COR-L47 (cell line): ENCODE measurements around the gene GALNT18.

Experiments
- DNase-seq: peaks from one replicate; lab custom pipeline; 2025; lab: John Stamatoyannopoulos, UW

Gene GALNT18

DNA sequence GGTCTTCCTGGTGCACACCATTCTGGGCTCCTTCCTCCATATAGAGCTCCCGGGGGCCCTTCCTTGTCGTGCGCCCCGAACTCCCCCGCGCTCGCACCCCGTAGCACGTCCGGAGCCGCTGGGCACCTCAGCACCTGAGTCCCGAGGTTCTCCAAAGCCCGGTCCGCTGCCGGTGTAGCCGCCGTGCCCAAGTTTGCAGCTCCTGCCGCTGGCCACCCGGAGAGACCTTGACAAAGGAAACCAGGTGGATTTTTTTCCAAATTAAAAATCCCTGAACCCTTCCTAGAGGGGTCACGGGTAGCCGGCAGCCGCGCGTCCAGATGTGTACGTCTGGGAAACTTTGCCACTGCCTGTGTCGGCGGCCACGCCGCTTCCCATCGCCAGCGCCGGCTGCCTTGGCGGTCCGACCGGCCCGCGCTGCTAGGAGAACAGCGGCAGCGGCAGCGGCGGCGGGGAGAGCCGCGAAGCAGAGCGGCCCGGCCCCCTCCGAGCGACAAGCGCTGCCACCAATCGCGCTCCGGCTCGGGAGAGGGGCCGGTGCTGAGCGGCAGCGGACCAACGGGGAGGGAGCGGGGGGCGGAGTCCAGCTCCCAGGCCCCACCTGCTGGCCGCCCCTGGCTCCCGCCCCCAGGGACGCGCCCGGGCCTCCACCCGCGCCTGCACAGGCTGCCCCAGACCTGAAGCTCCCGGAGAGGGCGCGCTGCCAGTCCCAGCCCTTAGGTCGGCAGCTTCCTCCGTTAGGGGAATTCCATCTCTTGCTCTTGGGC, at the start of gene GALNT18:
Gene GALNT18, minus strand, starts transcription at position 433 of the 767 bp plus-strand sequence.
- DNase-seq = peak; percentile 94

DNA sequence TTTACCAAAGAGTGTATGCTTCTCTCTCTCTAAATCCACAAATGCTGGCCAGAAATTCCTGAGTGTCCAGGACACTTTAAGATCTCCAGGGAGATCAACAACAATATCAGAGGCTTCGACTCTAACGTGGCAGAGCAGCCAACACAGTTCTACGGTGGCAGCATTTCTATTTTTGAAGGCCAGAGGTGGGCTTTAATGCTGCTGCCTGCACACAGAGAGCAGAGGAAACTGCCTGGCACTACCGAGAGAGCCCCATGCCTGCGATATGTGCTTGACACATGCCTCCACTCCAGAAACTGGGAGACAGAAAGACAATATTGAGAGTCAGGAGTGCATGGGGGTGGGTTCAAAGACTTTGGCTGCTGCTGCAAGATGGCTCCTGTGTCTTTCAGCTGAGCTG, 48.8 kb upstream of the GALNT18 start:
- no peak for DNase-seq

DNA sequence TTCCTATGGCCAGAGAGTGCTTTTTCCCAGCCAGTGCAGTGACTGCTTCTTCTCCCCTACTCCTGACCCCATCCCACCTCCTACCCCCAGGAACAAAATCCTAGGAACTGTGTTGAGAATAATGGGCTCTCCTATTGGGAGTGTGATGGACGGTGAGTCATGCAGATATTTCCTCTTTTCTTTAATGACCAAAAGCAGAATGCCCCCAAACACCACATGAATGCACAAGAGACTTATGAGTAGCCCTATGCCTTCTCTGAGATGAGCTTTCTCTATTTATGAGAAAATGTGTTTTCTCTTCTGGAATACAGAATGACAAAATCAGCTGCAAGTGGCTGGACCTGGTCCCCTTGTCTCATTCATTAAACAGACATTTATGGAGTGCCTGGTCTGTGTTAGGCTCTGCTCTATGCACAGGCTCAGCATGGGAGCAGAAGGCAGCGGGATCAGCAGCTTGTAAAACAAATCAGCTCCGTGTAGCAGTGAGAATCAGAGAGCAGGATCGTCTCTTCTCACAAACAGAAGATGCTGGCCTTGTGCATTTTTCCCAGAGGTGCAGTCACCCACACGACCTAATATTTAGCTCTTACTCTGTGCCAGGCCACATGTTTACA, 47.5 kb upstream of the GALNT18 start:
- DNase-seq = no peak

DNA sequence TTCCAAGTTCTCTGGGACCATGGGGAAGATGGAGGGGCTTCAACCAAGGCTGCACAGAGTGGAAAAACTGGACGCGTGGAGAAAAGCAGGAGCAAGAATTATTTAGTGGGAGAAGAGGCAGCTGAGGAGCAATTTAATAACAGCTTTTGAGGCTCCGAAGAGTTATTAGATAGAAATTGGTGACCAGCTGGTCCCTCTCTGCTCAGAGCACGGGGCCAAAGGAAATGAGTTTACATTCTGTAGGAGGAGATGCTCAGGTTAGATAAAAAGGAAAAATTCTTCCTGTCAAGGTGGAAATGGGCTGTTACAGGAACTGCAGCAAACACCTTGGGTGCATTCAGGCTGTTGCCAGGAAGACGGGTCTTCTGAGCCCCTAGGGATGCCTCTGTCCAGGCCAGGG, 47.0 kb upstream of the GALNT18 start:
- DNase-seq = no peak

DNA sequence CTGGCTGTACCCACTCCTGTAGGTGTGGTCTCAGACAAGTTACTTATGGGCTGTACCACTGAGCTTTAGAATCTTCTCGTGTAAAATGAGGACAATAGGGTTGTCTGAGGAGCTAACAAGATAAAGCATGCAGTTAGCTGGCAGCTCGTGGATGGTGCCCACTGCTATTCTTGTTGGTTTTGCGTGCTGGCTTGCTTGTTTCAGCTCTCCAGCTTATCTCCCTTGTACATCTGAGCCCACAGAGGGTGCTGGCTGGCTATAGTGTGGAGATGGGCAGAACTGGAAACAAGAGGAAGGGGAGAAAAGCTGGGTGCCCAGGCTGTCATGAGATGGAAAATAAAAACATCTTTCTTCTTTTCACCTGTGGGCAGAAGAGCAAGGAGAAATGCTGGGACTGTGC, 46.5 kb upstream of the GALNT18 start:
- DNase-seq = no peak

DNA sequence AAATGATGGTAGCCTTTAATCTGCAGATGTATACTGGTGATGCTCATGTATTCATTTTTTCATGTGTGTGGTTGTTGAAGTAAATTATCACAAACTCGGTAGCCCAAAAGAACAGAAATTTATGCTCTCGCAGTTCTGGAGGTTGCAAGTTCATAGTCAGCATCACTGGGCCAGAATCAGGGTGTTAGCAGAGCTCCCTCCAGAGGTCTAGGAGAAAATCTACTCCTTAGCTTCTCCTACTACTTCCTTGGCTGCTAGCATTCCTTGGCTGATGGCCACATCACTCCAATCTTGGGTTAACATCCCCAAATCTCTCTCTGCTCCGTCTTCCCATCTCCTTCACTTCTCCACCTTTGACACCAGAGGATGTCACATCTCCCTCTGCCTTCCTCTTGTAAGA, 45.3 kb upstream of the GALNT18 start:
- DNase-seq = no peak

DNA sequence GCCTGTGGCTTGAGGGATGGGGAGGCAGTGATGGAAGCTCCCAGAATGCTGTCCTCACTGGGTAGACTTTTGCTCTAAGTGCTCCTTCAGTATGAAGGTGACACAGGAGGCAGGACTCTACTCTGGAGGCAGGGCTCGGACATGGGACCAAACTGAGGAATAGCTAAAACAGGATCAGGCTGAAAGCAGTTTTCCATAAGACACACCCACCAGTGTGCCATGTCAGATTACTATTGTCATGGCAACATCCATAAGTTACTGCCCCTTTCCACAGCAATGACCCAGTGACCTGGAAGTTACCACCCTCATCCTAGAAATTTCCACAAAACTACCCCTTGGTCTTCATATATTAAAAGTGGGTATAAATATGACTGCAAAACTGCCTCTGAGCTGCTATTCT, 43.6 kb upstream of the GALNT18 start:
- DNase-seq = no peak

DNA sequence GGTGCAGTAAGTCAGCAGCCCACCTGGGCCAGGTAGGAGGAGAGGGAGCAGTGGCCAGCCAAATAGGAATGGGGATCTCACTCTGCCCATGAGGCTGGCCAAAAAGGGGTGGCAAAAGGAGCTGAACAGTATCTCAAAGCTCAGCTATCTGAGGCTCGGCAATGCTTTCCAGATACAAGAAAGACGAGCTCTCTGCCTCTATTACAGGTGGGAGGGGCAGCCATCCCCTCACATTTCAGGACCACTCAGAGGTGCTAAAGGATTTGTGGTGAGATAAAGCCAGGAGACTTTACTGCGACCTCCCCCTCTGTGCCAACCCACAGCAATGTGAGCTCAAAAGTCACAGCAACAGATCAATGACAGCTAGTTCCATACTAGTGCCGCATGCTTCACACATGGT, 42.1 kb upstream of the GALNT18 start:
- DNase-seq = no peak

DNA sequence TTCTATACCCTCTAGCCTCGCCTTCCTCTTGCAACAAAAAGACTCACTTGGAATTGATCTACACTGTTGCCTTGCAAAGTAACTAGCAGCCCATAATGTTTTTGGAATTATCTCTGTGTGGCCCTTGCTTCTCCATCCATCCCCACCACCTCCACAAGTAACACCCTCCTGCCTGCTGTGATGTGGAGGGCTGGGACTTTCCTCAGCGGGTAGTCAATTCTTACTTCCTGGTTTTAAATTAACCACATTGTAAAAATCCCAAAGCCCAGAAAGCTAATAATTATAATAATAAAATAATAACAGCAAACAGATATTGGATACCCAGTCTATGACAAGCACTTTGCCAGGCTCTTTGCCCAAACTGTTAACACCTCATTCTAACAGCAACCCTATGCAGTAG, 40.8 kb upstream of the GALNT18 start:
- DNase-seq = no peak

DNA sequence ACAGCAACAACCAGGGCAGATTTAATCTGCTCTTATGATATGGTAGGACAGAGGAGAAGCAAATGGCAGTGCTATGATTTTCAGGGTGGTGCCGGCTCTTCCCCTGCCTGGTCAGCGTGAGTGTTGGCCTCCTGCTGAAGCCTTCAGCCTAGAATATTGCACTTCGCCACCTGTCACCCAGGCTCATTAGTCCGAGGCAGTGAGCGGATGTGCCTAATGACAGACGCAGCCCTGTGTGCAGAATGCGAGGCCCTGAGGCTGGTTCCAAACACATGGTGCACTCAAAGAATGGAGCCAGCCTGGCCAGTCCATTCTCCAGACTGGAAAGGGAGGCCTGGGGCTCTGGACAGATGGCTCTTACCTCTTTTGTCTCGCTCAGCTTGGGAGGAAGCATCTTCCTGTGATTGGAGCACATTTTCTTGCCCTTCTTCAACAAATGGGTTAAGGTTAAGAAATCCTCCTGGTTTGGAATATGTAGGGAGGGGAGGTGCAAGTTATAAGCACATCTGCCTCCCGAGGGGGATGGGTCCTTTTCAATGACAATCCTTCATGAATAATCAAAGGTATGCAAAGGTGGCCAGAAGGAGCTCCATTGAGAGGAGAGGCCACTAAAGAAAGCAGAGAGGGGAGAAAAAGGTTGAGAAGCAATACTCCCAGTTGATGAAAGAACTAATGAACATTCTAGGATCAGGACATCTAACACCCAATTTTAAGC, 39.7 kb upstream of the GALNT18 start:
- no peak for DNase-seq

DNA sequence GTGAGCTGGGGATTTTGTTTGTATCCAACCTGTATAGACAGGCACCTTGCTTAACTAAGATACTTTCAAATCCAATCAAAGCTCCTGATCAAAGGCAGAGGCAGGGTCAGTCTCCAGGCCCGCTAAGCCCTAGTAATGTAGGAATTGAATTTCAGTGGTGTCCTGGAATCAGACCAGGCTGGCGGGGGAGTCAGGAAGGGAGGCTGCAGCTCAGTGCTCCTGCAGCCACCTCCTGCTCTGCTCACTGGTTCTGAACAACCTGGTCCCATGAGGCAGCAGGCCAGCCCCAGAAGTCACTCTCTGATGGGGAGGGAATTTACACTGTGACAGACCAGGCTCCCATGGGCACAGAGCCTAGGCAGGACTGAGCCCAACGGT, 38.5 kb upstream of the GALNT18 start:
- DNase-seq = no peak

DNA sequence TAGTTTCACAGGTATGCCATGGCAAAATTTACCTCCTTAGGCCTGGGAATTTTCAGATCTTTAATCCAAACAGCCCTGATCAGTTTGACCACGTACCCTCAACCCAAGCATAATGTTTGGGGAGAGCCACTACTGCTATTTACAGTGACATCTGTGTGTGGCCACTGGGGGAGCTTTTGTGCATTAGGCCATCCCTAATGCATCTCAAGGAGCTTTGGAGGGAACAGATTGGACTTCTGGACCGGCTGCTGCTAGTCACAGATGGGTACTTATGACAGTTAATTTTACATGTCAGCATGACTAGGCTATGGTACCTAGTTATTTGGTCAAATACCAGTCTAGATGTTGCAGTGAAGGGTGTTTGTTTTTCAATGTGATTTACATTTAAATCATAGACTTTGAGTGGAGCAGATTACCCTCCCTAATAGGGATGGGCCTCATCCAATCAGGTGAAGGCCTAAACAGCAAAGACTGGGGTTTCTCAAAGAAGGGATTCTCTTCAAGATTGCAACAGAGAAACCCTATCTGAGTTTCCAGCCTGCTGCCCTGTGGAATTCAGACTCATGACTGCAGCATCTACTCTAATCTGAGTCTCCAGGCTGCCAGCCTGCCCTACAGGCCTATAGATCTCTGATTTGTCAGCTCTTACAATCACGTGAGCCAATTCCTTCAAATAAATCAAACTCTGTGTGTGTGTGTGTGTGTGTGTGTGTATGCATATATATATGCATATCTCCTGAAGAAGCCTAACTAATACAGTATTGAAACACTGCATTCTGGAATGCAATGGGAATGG, 38.0 kb upstream of the GALNT18 start:
- no peak for DNase-seq

DNA sequence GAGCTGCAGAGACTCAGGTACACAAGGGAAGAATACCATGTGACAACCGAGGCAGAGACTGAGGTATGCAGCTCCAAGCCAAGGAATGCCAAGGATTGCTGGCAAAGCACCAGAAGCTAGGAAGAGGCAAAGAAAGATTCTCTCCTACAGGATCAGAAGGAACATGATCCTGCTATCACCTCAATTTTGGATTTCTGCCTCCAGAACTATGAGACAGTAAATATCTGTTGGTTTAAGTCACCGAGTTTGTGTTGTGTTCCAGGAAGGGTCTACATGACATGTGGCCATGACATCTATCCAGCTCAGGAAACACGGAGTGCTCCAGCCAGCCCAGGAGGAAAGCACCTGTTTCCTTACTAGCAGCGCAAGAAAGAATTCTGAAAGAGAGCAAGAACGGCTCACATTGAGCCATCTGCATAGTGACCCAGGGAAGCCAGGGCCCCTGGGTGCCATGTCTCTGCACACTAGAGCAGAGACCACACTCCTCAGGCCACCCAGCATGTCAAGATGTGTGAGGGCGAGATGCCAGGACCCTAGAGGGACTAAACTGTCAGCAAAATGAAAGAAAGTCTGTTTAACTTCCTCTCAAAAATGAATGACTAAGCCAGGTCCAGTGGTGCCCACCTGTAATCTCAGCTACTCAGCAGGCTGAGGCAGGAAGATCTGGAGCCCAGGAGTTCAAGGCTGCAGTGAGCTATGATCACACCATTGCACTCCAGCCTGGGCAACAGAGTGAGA, 35.6 kb upstream of the GALNT18 start:
- no peak for DNase-seq

DNA sequence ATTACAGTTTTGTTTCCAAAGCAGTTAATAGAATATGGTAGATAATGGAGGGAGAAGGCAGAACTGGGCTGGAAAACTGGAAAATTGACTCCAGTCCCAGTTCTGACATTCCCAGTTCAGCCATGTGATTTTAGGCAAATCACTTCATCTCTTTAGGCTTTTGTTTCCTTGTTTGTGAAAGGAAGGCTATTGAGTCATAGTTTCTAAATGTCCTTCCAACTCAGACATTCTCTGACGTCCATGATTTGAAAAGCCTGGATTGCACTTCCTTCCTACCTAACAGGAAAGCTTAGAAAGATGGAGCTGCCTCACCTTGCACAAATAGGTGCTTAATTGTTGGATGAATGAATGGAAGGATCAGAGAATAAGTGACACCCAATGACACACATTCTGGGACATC, 19.8 kb upstream of the GALNT18 start:
- DNase-seq = no peak

DNA sequence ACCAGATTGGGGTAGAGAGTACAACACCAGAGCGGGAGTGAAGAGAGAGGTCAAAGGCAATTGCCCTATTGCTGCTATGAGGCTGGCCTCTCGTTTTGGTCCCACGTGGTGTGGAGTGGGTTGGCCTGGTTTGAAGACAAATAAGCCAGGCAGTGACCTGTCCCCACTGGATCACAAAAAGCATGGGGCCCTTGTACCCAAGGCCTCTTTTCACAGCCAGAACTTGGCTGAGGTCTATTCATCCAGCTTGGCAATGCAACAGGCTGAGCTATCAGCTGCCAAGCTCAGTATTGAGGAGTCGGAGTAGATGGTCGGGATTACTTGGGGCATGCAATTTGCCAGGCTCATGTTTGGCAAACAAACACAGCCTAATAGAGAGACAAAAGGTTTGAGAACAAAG, 19.2 kb upstream of the GALNT18 start:
- DNase-seq = no peak

DNA sequence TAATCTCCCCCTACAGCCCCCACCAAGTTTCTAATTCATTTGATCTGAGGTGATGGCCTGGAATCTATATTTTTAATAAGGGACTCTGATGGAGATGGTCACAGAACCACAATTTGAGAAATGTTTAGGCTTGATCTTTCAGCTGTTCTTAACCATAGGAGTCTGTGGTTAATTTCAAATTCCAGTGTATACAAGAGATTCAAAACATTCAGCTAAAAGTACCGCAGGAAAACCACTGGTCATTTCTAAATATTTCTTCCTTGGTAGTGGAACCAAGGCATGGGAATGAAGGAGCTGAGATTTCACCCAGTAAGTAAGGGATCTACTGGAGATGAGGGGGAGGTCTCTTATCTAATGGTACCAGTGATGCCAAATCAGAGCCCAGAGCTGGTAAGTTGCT, 18.3 kb upstream of the GALNT18 start:
- DNase-seq = no peak

DNA sequence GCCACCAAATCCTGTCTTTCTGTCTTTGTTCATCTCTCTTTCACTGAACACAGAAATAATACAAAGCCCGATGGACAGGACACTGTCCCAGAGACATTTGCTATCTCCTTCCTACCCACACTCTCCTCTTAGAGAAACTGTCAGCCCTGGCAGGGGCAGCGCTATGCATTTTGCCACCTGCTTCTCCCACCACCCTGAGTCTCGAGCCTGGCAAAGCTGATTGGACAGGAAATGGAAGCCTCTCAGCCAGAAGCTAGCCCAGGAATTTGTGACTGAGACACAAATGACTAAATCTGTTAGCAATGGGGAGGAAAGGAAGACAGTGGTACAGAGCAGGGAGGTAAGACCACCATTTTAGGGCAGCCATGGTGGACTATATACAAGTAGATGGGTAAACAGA, 14.9 kb upstream of the GALNT18 start:
- no peak for DNase-seq

DNA sequence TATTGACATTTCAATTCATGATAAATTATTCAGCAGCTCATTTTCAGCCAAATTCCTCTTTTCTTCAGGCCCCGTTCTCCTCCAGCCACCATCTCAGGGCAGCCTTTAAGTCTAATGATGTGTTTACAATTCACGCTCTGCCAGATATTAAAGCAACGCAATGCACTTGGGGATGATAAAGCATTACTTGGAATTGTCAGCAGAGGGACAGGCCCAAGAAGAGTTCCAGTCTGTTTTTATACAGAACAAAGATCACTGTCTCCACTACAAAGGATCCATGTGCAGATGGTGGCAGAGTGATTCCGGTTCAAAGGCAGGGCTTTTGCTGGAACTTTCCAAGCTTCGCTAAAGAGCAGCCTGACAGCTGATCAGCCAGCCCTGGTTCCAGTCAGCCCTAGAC, 13.6 kb upstream of the GALNT18 start:
- DNase-seq = no peak

DNA sequence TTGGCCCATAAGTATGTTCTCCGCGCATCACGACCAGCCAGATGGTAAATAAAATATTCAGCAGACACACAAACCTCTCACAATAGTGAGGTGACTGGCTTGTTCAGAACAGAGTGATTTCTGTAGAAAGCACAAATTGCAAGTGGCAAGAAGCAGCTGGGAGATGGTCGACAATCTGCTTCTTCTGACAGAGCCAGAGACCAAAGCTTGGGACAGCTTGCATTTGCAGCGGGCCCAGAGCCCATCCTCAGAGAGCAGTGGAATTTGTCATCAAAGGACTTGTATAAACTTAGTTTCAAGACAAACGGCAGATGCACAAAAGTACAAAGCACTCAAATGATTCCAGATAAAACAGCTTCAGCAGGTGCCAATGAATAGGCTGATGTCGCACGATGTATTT, 7.6 kb upstream of the GALNT18 start:
- no peak for DNase-seq

DNA sequence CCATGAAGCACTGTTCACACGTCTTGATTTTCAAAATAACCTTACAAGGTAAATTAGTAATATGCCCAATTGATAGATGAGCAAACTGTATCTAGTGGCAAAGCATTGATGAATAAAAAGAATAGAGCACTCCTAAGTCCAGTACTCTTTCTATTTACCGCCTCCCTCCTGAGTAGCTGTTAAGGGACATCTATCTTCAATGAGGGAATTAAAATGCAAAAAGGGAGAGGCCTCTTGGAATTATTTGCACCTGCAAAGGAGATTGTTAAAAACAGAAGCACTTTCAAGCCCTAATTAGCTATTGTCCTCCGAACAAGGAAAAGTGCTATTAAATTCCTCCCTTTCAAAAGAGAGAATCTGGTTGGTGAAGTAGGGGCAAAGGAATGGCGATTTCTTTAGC, 6.8 kb upstream of the GALNT18 start:
- no peak for DNase-seq

DNA sequence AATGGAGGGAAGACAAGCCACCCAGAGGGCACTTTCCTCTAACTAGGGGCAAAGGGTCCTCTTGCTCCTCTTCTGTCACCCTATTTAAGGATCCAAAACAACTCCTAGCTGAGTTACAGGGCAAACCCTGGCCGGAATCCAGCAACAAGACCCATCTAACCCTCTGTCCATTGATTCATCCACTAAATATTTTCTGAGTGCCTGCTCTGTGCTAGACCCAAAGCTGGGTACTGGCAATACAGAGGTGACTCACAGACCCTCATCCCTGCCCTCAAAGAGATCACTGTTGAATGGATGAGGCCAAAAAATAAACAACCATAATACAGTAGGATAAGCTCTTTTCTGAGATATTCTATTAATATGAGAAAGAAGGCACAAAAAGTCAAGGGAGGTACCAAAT, 4.3 kb upstream of the GALNT18 start:
- DNase-seq = no peak

DNA sequence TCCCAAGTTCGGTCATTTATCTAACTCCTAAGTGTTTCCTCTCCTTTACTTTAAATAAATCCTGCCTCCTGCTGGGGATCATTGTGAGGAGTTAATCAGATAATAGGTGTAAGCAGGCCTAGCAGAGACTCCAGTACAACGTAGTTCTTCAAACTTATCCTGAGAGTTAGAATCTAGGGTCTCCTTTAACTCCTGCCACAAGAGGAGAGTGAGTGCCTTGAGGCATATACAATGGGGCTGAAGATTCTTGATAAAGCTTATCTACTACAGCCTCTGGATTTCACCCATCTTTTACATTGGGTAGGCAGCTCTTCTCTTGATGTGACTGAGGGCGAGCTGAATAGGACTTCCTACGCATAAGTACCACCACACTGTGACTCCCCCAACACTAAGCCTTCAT, 3.1 kb upstream of the GALNT18 start:
- DNase-seq = no peak
